GM12878 (cell line): ENCODE measurements around the gene ANKFY1. TPM values are rescaled to one million over a fixed set of nuclear protein-coding genes. Genes with fewer than 3 reads are reported as not detected.

Source experiments
- ATAC-seq: fragments of 200-7000 bp; cut with Tn5 transposase; 3 replicates; pipeline ENCODE4 v1.9.1; 2020; ENCODE audit warnings: mild to moderate bottlenecking, moderate library complexity
- BruUV-seq: library from RNA; stranded (reverse); fragments of 400-500 nt; replicated peaks from 2 replicates; lab custom pipeline; 2021; lab: Mats Ljungman, UMichigan
- CTCF ChIA-PET: fragments of 300-600 bp; sonication (Branson Sonifier 250); formaldehyde crosslinking; extraction: SDS; loops from one replicate; lab custom pipeline; 2021; ENCODE audit warnings: inconsistent platforms; lab: Yijun Ruan, JAX
- POLR2A ChIA-PET: fragments of 350-600 bp; formaldehyde crosslinking; extraction: SDS; loops from one replicate; lab custom pipeline; 2021; ENCODE audit warnings: inconsistent platforms; lab: Charles Lee
- RAD21 ChIA-PET: fragments of 300-600 bp; sonication (Branson Sonifier 250); formaldehyde crosslinking; loops from one replicate; lab custom pipeline; 2023; ENCODE audit warnings: antibody characterized with exemption; ENCODE audit not compliant: unreplicated experiment; lab: Charles Lee
- SMC1A ChIA-PET: fragments of 300-600 bp; sonication (Branson Sonifier 250); formaldehyde crosslinking; loops from one replicate; lab custom pipeline; 2023; ENCODE audit not compliant: unreplicated experiment, uncharacterized antibody; lab: Charles Lee
- DNase-seq: peaks from one replicate; pipeline ENCODE4 v3.0.0-alpha.2; 2011; ENCODE audit warnings: low read depth, low spot score
- FAIRE-seq: peaks from 3 replicates; lab custom pipeline; 2011; peaks lifted over from hg19 to GRCh38; lab: Jason Lieb, UNC
- H2AFZ ChIP-seq: 2 replicates; pipeline ENCODE4 v1.6.0; 2011; ENCODE audit warnings: low read depth, low read length, control low read depth; ENCODE audit not compliant: control insufficient read depth
- H3K27ac ChIP-seq: 2 replicates; pipeline ENCODE4 v1.5.1; 2011; ENCODE audit warnings: control low read depth; ENCODE audit not compliant: control insufficient read depth, insufficient read depth
- H3K27me3 ChIP-seq, 2 experiments: replicated peaks in 1 of 2; 2 replicates each; pipeline versions ENCODE4 v1.6.0 to v1.6.1; 2011; ENCODE audit warnings: low read length in 1 of 2; ENCODE audit not compliant: control insufficient read depth in 2 of 2, insufficient read depth in 2 of 2
- H3K36me3 ChIP-seq, 2 experiments: 2 replicates each; pipeline ENCODE4 v1.5.1; 2011; ENCODE audit warnings: low read length in 1 of 2; ENCODE audit not compliant: control insufficient read depth in 2 of 2, insufficient read depth in 2 of 2
- H3K4me1 ChIP-seq: 2 replicates; pipeline ENCODE4 v1.6.1; 2011; ENCODE audit warnings: mild to moderate bottlenecking, low read length, moderate library complexity, mixed read lengths; ENCODE audit not compliant: control insufficient read depth, insufficient read depth
- H3K4me2 ChIP-seq: 2 replicates; pipeline ENCODE4 v1.6.0; 2011; ENCODE audit warnings: control low read depth; ENCODE audit not compliant: control insufficient read depth, insufficient read depth
- H3K4me3 ChIP-seq: fragments of 200-600 bp; sonication (generic); 2 replicates; pipeline ENCODE4 v1.5.1; 2016
- H3K79me2 ChIP-seq: 2 replicates; pipeline ENCODE4 v1.6.0; 2011; ENCODE audit warnings: low read length; ENCODE audit not compliant: control insufficient read depth, insufficient read depth
- H3K9ac ChIP-seq: 2 replicates; pipeline ENCODE4 v1.8.0; 2011; ENCODE audit warnings: low read length, control low read depth, mixed read lengths; ENCODE audit not compliant: control insufficient read depth, insufficient read depth
- H3K9me3 ChIP-seq: replicated peaks from 3 replicates; pipeline ENCODE4 v1.5.1; 2011; ENCODE audit warnings: mild to moderate bottlenecking, low read length; ENCODE audit not compliant: control insufficient read depth, insufficient read depth
- H4K20me1 ChIP-seq: 2 replicates; pipeline ENCODE4 v1.6.0; 2011; ENCODE audit not compliant: control insufficient read depth, insufficient read depth
- MEF2B ChIP-seq: fragments of 450-650 bp; IDR thresholded peaks from 2 replicates; pipeline ENCODE4 v1.6.1; 2018; ENCODE audit warnings: mild to moderate bottlenecking, moderate library complexity; ENCODE audit not compliant: partially characterized antibody, poor library complexity, severe bottlenecking
- MYB ChIP-seq: fragments of 150-350 bp; IDR thresholded peaks from 2 replicates; pipeline ENCODE4 v1.6.1; 2014; ENCODE audit warnings: mild to moderate bottlenecking, low read depth, low read length, borderline replicate concordance
- NFIC ChIP-seq: IDR thresholded peaks from 2 replicates; pipeline ENCODE4 v1.6.1; 2012; ENCODE audit warnings: low read depth, mild to moderate bottlenecking, inconsistent platforms, low read length, moderate library complexity
- PAX5 ChIP-seq: IDR thresholded peaks from 2 replicates; pipeline ENCODE4 v1.6.1; 2011; ENCODE audit warnings: low read depth, low read length, borderline replicate concordance
- TAF1 ChIP-seq: IDR thresholded peaks from 2 replicates; pipeline ENCODE4 v1.6.1; 2011; ENCODE audit warnings: mild to moderate bottlenecking, low read depth, low read length, borderline replicate concordance
- ZBTB4 ChIP-seq: fragments of 450-650 bp; formaldehyde crosslinking; IDR thresholded peaks from 2 replicates; pipeline ENCODE4 v1.4.0; 2022; ENCODE audit warnings: mild to moderate bottlenecking, moderate library complexity
- WGBS: methylation state at CpG from one replicate; pipeline ENCODE4 v1.1.6; 2016; ENCODE audit warnings: low lambda C conversion rate; ENCODE audit not compliant: insufficient replicate concordance, insufficient coverage; ENCODE audit errors: missing lambda C conversion rate; 5-methylcytosine and 5-hydroxymethylcytosine counted together
- in situ Hi-C: fragments of 300-500 bp; cut with MboI; formaldehyde crosslinking; loops from 9 replicates; pipeline ENCODE4 v1.14.3; 2018; ENCODE audit warnings: mixed read lengths
- intact Hi-C: fragments of 100-400 bp; cut with micrococcal nuclease; formaldehyde crosslinking; loops from one replicate; pipeline ENCODE4 v1.14.2; 2022; ENCODE audit not compliant: unreplicated experiment
- polyA plus RNA-seq, 11 experiments: library from polyadenylated mRNA; depleted of rRNA in 4 of 11; unstranded in 6 of 11; stranded (reverse) in 5 of 11; fragments of >200 nt; fragmentation: Nextera tagmentation in 4 of 11; fragmentation: Illumina TruSeq in 1 of 11; extraction: Ambion mirVana in 4 of 11; extraction: Trizol in 1 of 11; gene quantifications; 1 replicate in 1 of 11; 2 replicates in 10 of 11; pipeline versions ENCODE4 v1.2.1 to v1.2.3, GENCODE V29; 2011 to 2016; ENCODE audit warnings: inconsistent platforms in 2 of 11, missing spikeins in 2 of 11, low read depth in 1 of 11
- total RNA-seq, 4 experiments: library from RNA; depleted of rRNA in 3 of 4; stranded (reverse); fragments of >200 nt in 3 of 4; fragmentation: Illumina TruSeq in 1 of 4; extraction: Trizol in 1 of 4; gene quantifications; 2 replicates each; pipeline versions ENCODE4 v1.2.1 to v1.2.3, GENCODE V29; 2013 to 2021

The ANKFY1 gene
- total and polyA plus RNA-seq, 10 of the 15 experiments (the other 5 are each of a cell fraction or from before 2014, with no cell fraction given) = 3.0 to 27.7 (median 16.4) TPM

- CTCF ChIA-PET = interaction anchor here (0.7 kb wide), 1 partner anchor 12 kb away, joined by 3 read pairs; no protein-coding TSS in a partner anchor
- no peaks in the 10 kb centered on the region for H3K27me3 ChIP-seq
- POLR2A ChIA-PET = interaction anchor here (0.8 to 1.0 kb wide), 2 partner anchors 9 to 14 kb away, joined by 3 read pairs; no protein-coding TSS in a partner anchor
- H3K4me3 ChIP-seq = no peak overlapping the region
- no peaks in the 10 kb centered on the region for H3K9me3 ChIP-seq
- RAD21 ChIA-PET = no interaction called here
- SMC1A ChIA-PET = no interaction called here
- no peak overlapping the region for H3K27ac ChIP-seq
- no peak overlapping the region for H3K9ac ChIP-seq
- WGBS = 96% methylated on average over 3 of the region's 3 CpGs
- ATAC-seq (no peak), FAIRE-seq (no peak), DNase-seq (no peak)
- H3K79me2 ChIP-seq = peaks cover 47% of the 10 kb centered on the region
- TF ChIP-seq MEF2B (no peak), TAF1 (no peak), NFIC (no peak), MYB (no peak), ZBTB4 (CRISPR knock-in tag) (no peak), PAX5 (no peak)
- in situ Hi-C loops (no loop called here), intact Hi-C loops (no loop called here)
- H3K36me3 ChIP-seq = peaks cover 0 to 12% of the 10 kb centered on the region in 2 experiments; a peak in 3 of 4 replicates
- no peak overlapping the region for H3K4me2 ChIP-seq
- H4K20me1 ChIP-seq = 0 out of 2 replicates have a peak, but pooled peaks cover 3% of the 10 kb centered on the region
- BruUV-seq = no TSS peak
- H3K4me1 ChIP-seq = 0 out of 2 replicates have a peak, but pooled peaks cover 4% of the 10 kb centered on the region
- no peak overlapping the region for H2AFZ ChIP-seq
These were observed 129.1 kb downstream of the ANKFY1 start for GRCh38 chr17:4134721-4135120.
